ENCODE data around the gene WASHC3. TPM values are rescaled to one million over a fixed set of nuclear protein-coding genes. Genes with fewer than 3 reads are reported as not detected.

WASHC3 gene
- total RNA-seq, 2 experiments from 2014 or later: 39.3 to 40.1 TPM

- Mint-ChIP-seq H3K9me3 (no peaks in the 10 kb centered on the region), H3K27ac (no peak overlapping the region), H3K36me3 (no peaks in the 10 kb centered on the region), H3K4me1 (ENCODE audit: low read depth) (no peaks in the 10 kb centered on the region), H3K4me3 (no peak overlapping the region), H3K27me3 (no peaks in the 10 kb centered on the region)
- CTCF ChIA-PET: no interaction called here
- no peak for DNase-seq
- POLR2A ChIA-PET: no interaction called here
- intact Hi-C loops (cut with micrococcal nuclease): no loop called here
Measured at GRCh38 chr12:102067574-102068258, 5.9 kb upstream of the WASHC3 start.

GRCh38 chr12:102064476-102064875, 2.7 kb upstream of the WASHC3 start:
- intact Hi-C loops (cut with micrococcal nuclease): loop anchor here (5.0 kb wide), 6 partner anchors 47 to 1893 kb away; partner anchors contain the start of genes ARL1, CHPT1 and PMCH
- no peak for DNase-seq
- H3K4me1 Mint-ChIP-seq (ENCODE audit: low read depth): peaks cover 14% of the 10 kb centered on the region
- CTCF ChIA-PET: no interaction called here
- no peak overlapping the region for H3K27ac Mint-ChIP-seq
- no peak overlapping the region for H3K4me3 Mint-ChIP-seq
- H3K9me3 Mint-ChIP-seq: no peaks in the 10 kb centered on the region
- POLR2A ChIA-PET: no interaction called here
- H3K27me3 Mint-ChIP-seq: no peaks in the 10 kb centered on the region
- H3K36me3 Mint-ChIP-seq: peaks cover 3% of the 10 kb centered on the region

- no peak for DNase-seq
- ChIA-PET POLR2A (no interaction called here), CTCF (no interaction called here)
- intact Hi-C loops (cut with micrococcal nuclease): loop anchor here (2.0 to 5.0 kb wide), 7 partner anchors 46 to 1894 kb away; partner anchors contain the start of genes ARL1, CHPT1, GNPTAB and PMCH
- Mint-ChIP-seq H3K27me3 (no peaks in the 10 kb centered on the region), H3K4me1 (ENCODE audit: low read depth) (peaks cover 24% of the 10 kb centered on the region), H3K36me3 (peaks cover 6% of the 10 kb centered on the region), H3K9me3 (no peaks in the 10 kb centered on the region), H3K4me3 (no peak overlapping the region), H3K27ac (no peak overlapping the region)
Measured at GRCh38 chr12:102063069-102063468, 1.3 kb upstream of the WASHC3 start.

- POLR2A ChIA-PET: interaction anchor here (0.6 to 1.8 kb wide), 3 partner anchors 18 to 57 kb away, joined by 3 to 9 read pairs (median 3); partner anchors contain the start of genes NUP37 and PARPBP
- intact Hi-C loops (cut with micrococcal nuclease): loop anchor here (1.0 to 5.0 kb wide), 9 partner anchors 45 to 1895 kb away; partner anchors contain the start of genes ARL1, CHPT1, GNPTAB and NUP37
- CTCF ChIA-PET: no interaction called here
- Mint-ChIP-seq H3K9me3 (no peaks in the 10 kb centered on the region), H3K4me1 (ENCODE audit: low read depth) (peaks cover 30% of the 10 kb centered on the region), H3K36me3 (peaks cover 12% of the 10 kb centered on the region), H3K27ac (peak overlapping the region; percentile 92), H3K4me3 (peak overlapping the region; percentile 85), H3K27me3 (no peaks in the 10 kb centered on the region)
- DNase-seq: no peak
Measured at GRCh38 chr12:102062419-102062806, 622 bp upstream of the WASHC3 start.

- Mint-ChIP-seq H3K27ac (peak overlapping the region; percentile 92), H3K36me3 (peaks cover 23% of the 10 kb centered on the region), H3K9me3 (no peaks in the 10 kb centered on the region), H3K4me1 (ENCODE audit: low read depth) (peaks cover 35% of the 10 kb centered on the region), H3K27me3 (no peaks in the 10 kb centered on the region), H3K4me3 (peak overlapping the region; percentile 85)
- peak; percentile 53 for DNase-seq
- intact Hi-C loops (cut with micrococcal nuclease): loop anchor here (5.0 kb wide), 6 partner anchors 44 to 1896 kb away; partner anchors contain the start of genes ARL1, CHPT1 and PMCH
- ChIA-PET CTCF (interaction anchor here (1.0 to 1.3 kb wide), 2 partner anchors 123 to 423 kb away, joined by 3 to 4 read pairs; no protein-coding TSS in a partner anchor), POLR2A (interaction anchor here (0.6 to 1.8 kb wide), 2 partner anchors 59 to 125 kb away, joined by 3 to 9 read pairs; partner anchors contain the start of genes NUP37 and PARPBP)
Measured at GRCh38 chr12:102061096-102061559, 663 bp downstream of the WASHC3 start.

- intact Hi-C loops (cut with micrococcal nuclease): loop anchor here (1.0 to 5.0 kb wide), 3 partner anchors 15 to 202 kb away; no protein-coding TSS in a partner anchor
- peaks cover 31% of the 10 kb centered on the region for H3K36me3 Mint-ChIP-seq
- no peaks in the 10 kb centered on the region for H3K27me3 Mint-ChIP-seq
- no peaks in the 10 kb centered on the region for H3K9me3 Mint-ChIP-seq
- ChIA-PET CTCF (no interaction called here), POLR2A (interaction anchor here (0.9 kb wide), 1 partner anchor 62 kb away, joined by 3 read pairs; no protein-coding TSS in a partner anchor)
- H3K4me3 Mint-ChIP-seq: no peak overlapping the region
- peaks cover 41% of the 10 kb centered on the region for H3K4me1 Mint-ChIP-seq (ENCODE audit: low read depth)
- DNase-seq: no peak
- peak overlapping the region; percentile 68 for H3K27ac Mint-ChIP-seq
Measured at GRCh38 chr12:102059343-102059742, 2.4 kb downstream of the WASHC3 start.

GRCh38 chr12:102054345-102054744, 7.4 kb downstream of the WASHC3 start:
- intact Hi-C loops (cut with micrococcal nuclease): no loop called here
- DNase-seq: no peak
- peaks cover 41% of the 10 kb centered on the region for H3K4me1 Mint-ChIP-seq (ENCODE audit: low read depth)
- peaks cover 42% of the 10 kb centered on the region for H3K36me3 Mint-ChIP-seq
- H3K9me3 Mint-ChIP-seq: no peaks in the 10 kb centered on the region
- ChIA-PET CTCF (no interaction called here), POLR2A (no interaction called here)
- no peak overlapping the region for H3K27ac Mint-ChIP-seq
- H3K4me3 Mint-ChIP-seq: no peak overlapping the region
- no peaks in the 10 kb centered on the region for H3K27me3 Mint-ChIP-seq

GRCh38 chr12:102053062-102053349, 8.8 kb downstream of the WASHC3 start:
- no peak overlapping the region for H3K4me3 Mint-ChIP-seq
- no peaks in the 10 kb centered on the region for H3K27me3 Mint-ChIP-seq
- DNase-seq: no peak
- peaks cover 32% of the 10 kb centered on the region for H3K4me1 Mint-ChIP-seq (ENCODE audit: low read depth)
- ChIA-PET POLR2A (no interaction called here), CTCF (no interaction called here)
- peaks cover 39% of the 10 kb centered on the region for H3K36me3 Mint-ChIP-seq
- no peak overlapping the region for H3K27ac Mint-ChIP-seq
- intact Hi-C loops (cut with micrococcal nuclease): no loop called here
- no peaks in the 10 kb centered on the region for H3K9me3 Mint-ChIP-seq

GRCh38 chr12:102052192-102053061, 9.4 kb downstream of the WASHC3 start:
- no peak overlapping the region for H3K4me3 Mint-ChIP-seq
- DNase-seq: no peak
- CTCF ChIA-PET: no interaction called here
- no peaks in the 10 kb centered on the region for H3K27me3 Mint-ChIP-seq
- H3K36me3 Mint-ChIP-seq: peaks cover 33% of the 10 kb centered on the region
- peaks cover 27% of the 10 kb centered on the region for H3K4me1 Mint-ChIP-seq (ENCODE audit: low read depth)
- no peaks in the 10 kb centered on the region for H3K9me3 Mint-ChIP-seq
- intact Hi-C loops (cut with micrococcal nuclease): no loop called here
- POLR2A ChIA-PET: no interaction called here
- H3K27ac Mint-ChIP-seq: no peak overlapping the region

- Mint-ChIP-seq H3K4me1 (ENCODE audit: low read depth) (peaks cover 22% of the 10 kb centered on the region), H3K27ac (no peak overlapping the region), H3K9me3 (no peaks in the 10 kb centered on the region), H3K4me3 (no peak overlapping the region), H3K27me3 (no peaks in the 10 kb centered on the region), H3K36me3 (peaks cover 25% of the 10 kb centered on the region)
- intact Hi-C loops (cut with micrococcal nuclease): no loop called here
- ChIA-PET CTCF (no interaction called here), POLR2A (no interaction called here)
- no peak for DNase-seq
Measured at GRCh38 chr12:102051431-102051965, 10.3 kb downstream of the WASHC3 start.

- Mint-ChIP-seq H3K27ac (peak overlapping the region; percentile 38), H3K4me1 (ENCODE audit: low read depth) (peaks cover 22% of the 10 kb centered on the region), H3K4me3 (no peak overlapping the region), H3K9me3 (no peaks in the 10 kb centered on the region), H3K36me3 (peaks cover 21% of the 10 kb centered on the region), H3K27me3 (no peaks in the 10 kb centered on the region)
- ChIA-PET POLR2A (no interaction called here), CTCF (no interaction called here)
- intact Hi-C loops (cut with micrococcal nuclease): no loop called here
- DNase-seq: no peak
Measured at GRCh38 chr12:102050660-102051430, 10.9 kb downstream of the WASHC3 start.

Measured in activated CD4-positive, alpha-beta memory T cell treated with anti-CD3 and anti-CD28 coated beads for 36 hours (primary cell).